ENCODE measurements around the gene SH3PXD2B.
"Not testable (repeated sequence)": the region's sequence is repeated elsewhere in the genome, so short reads cannot be mapped to it uniquely, and the experiment has no call there.

Gene SH3PXD2B

GRCh38 chr5:172334196-172334595, 120.1 kb downstream of the SH3PXD2B start:
- no peak for DNase-seq

GRCh38 chr5:172326901-172327300, 127.4 kb downstream of the SH3PXD2B start:
- DNase-seq, result not testable (repeated sequence)

- DNase-seq, result no peak
Observed at GRCh38 chr5:172325452-172325851, 128.9 kb downstream of the SH3PXD2B start.

GRCh38 chr5:172322028-172322965, 132.0 kb downstream of the SH3PXD2B start:
- no peak for DNase-seq

DNA sequence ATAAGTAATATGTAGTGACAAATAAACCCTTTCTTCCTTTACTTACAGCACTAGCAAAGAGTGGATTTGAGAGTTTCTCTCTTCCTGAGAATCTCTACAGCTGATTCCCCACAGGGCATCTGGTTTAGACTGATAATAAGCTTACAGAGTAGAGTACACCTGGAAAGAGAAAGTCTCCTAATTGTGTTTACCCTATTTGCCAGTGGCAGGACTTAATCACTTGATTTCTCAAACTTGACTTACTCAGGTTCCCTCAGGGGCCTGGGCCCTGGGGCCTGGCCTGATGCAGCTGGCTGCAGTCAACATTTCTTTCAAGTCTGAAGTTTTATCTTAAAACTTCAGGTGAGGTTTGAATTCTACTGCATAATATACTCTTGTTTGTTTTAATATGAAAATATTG, 132.7 kb downstream of the SH3PXD2B start:
- DNase-seq, result no peak

- no peak for DNase-seq
Observed at GRCh38 chr5:172319708-172320441, 134.4 kb downstream of the SH3PXD2B start.

DNA sequence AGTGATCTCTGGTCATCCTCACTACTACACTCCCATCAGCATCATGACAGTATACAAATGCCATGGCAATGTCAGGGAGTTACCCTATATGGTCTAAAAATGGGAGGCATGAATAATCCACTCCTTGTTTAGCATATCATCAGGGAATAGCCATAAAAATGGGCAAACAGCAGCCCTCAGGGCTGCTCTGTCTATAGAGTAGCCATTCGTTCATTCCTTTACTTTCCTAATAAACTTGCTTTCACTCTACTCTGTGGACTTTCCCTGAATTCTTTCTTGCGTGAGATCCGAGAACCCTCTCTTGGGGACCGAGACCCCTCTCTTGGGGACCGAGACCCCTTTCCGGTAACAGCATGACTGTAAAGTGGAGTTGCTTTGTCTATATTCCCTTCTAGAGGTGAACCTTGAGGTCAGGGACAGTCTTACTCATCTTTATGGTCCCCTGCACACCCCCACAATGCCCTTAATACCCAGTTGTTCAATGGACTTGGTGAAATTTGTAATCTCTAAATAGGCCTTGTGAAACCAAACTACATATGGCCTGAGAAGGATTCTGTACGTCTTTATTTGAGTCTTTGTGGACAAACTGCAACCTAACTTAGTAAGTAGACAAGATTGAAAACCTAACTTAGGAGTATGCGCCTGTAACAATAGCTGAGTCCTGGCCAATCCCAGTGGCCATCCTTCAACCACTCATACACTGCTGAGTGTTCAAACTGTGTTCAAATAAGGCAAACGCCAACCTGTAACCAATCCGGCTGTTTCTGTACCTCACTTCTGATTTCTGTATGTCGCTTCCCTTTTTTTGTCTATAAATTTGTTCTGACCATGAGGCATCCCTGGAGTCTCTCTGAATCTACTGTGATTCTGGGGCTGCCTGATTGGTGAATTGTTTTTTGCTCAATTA, 138.5 kb downstream of the SH3PXD2B start:
- no peak for DNase-seq

DNA sequence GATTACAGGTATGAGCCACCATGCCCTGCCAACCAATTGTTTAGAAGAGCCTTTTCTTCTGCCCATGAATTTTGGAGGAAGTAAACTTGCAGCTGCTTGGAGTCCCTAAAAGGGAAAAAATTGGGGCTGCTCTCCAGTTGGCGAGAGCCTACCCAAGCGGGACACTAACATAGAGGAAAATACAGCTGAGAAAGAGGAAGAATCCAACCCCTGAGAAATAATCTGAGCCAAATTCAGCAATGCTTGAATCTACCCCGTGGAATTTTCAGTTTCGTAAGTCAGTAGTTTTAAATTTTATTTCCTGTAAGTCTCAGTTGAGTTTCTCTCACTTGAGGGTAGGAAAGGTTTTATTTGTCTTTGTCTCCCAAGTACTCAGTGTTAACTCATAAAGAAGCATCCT, 140.4 kb downstream of the SH3PXD2B start:
- DNase-seq, result no peak

DNA sequence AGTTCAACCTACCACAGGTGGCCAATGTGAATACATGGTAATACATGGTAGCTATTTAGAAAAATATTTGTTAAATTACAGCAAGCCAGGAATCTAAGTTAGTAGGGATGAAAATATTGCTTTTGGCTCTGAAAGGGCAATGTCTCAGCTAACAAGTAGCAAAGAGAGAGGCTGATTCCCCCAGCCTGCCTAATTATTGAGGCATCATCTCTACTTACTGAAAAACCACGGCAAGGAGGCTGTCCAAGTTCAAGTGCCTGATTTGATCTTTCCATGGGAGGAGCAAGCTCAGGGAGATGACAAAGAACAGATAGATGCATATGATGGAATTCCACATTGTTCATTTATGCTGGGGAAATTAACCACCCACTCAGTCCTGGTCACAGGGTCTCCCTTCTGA, 142.0 kb downstream of the SH3PXD2B start:
- DNase-seq, result no peak

DNA sequence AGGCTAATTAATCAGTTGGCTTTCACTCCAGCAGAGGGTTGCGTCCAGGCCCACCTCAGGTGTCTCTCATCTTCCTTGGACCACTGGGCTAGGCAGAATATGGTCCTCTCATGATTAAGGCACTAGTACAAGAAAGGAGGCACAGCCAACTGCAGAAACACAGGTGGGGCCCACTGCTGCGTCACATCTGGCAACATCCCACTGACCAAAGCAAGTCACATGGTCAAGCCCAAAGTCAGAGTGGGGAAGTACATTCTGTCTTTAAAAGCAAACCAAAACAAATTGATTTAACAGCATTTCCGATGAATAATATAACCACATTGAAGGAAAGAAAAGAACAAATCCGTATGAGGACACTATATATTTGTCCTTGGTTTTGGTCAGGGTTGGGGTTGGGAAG, 142.7 kb downstream of the SH3PXD2B start:
- DNase-seq, result no peak

- DNase-seq, result no peak
Observed at GRCh38 chr5:172311026-172311425, 143.3 kb downstream of the SH3PXD2B start.

- no peak for DNase-seq
Observed at GRCh38 chr5:172305380-172305779, 148.9 kb downstream of the SH3PXD2B start.

DNA sequence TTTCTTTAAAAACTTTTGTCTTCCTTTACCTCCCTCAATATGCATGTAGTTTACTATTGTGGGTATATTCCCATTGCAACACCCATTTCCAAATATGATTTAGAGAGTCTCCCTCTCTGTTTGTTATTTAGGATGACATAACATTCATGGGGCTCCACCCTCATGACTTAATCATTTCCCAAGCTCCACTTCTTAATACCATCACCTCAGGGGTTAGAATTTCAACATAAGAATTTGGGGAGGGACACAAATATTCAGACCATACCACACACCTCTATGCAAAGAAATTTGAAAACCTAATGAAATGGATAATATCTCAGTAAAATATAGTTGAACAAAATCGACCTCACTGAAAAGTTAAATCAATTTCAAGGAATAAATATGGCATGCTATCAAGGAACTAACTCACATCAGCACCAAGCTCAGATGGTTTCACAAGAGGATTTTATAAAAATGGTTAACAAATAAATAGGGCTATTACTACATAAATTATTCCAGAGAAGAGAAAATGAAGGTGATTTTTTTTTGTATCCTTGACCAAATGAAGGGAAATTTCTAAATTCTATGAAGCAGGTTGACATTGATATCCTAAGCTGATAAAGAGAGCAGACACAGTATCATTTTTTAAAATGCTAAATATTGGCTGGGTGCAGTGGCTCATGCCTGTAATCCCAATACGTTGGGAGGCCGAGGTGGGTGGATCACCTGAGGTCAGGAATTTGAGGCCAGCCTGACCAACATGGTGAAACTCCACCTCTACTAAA, 150.6 kb downstream of the SH3PXD2B start:
- peak; percentile 41 for DNase-seq

DNA sequence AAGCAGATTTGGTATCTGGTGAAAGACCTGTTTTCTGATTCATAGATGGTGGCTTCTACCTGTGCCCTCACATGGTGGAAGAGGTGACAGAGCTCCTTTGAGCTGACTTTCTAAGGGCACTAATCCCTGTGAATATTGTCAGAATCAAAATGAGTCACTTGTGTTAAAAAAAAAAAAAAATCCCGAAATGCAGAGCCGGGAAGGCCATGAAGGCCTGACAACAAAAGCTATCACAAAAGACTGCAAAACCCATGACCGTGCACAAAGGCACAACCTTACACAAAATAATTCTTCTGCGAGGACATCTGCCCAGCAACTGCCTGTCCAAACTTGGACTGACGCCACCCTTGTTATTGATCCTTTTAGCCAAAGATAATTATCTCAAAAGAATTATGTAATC, 151.2 kb downstream of the SH3PXD2B start:
- DNase-seq, result no peak

DNA sequence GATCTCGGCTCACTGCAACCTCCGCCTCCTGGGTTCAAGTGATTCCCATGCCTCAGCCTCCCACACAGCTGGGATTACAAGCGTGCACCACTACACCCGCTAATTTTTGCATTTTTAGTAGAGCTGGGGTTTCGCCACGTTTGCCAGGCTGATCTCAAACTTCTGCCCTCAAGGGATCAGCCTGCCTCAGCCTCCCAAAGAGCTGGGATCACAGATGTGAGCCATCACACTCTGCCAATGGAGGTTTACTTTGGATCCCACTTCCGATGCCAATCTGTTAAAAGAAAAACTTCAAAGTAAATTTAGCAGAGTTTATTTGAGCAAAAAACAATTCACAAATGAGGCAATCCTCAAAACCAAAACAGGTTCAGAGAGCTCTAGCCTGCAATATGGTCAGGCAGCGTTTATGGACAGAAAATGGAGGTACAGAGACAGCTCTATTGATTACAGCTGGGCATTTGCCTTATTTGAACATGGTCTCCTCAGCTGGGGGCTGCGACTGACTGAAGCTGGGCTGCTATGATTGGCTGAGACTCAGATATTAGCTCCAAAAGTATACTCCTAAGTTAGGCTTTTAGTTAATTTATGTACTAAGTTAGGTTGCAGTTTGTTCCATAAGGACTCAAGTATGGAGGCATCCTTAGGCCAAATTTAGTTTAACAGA, 152.1 kb downstream of the SH3PXD2B start:
- DNase-seq, result no peak

- DNase-seq, result peak; percentile 76
Observed at GRCh38 chr5:172299916-172300439, 154.3 kb downstream of the SH3PXD2B start.

GRCh38 chr5:172294831-172295230, 159.5 kb downstream of the SH3PXD2B start:
- no peak for DNase-seq

DNA sequence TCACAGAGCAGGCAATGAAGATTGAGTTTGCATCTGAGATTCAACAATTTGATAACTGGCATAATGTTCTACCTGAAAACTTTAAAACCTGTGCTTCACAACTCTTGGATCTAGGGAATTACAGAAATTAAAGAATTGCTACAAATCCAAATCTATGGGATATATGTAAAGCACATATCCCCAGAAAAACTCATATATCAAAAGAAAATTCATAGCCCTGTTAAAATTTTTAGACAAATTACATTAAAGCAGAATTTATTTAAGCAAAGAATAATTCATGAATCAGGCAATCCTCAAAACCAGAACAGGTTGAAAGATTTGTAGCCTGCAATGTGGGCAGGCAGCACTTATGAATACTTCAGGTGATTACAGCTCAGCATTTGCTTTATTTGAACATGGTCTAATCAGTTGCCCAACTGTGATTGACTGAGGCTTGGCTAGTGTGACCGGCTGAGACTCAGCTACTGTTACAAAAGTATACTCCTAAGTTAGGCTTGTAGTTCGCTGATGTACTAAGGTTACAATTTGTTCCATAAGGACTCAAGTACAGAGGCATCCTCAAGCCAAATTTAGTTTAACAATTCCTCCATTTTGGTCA, 160.5 kb downstream of the SH3PXD2B start:
- no peak for DNase-seq

GRCh38 chr5:172293054-172293744, 161.1 kb downstream of the SH3PXD2B start:
- peak; percentile 56 for DNase-seq

GRCh38 chr5:172291837-172292236, 162.5 kb downstream of the SH3PXD2B start:
- DNase-seq, result not testable (repeated sequence)

Data from NCI-H226 (cell line).